ENCODE measurements around the gene ARMCX2.
"Not testable (repeated sequence)": the region's sequence is repeated elsewhere in the genome, so short reads cannot be mapped to it uniquely, and the experiment has no call there.

Gene ARMCX2

DNA sequence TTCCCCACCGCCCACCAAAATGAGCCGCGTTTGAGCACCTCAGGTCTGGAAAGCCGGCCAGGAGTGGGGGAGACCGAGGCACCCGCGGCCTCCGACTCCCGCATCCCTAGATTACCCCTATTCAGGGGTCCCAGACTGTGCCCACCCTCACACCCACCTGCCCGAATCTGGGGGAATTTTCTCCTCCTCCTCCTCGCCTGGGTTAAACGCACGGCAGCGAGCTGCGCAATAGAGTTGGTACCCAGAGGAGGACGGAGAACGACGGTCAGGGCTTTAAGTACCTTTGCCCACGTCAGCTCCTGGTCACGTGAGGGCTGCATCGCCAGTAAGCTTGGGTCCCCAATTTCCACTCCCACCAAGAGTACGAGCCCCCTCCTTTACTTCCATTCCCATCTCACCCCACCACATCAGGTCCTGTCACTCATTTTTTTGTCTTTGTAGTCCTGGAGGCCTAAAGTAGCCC is at the start of gene ARMCX2:
Gene ARMCX2 (minus strand): TSS at position 250 of the 463 bp plus-strand sequence. CDS start 2,262 bp downstream, outside the sequence.
- DNase-seq (ENCODE audit: low read depth), result no peak

DNA sequence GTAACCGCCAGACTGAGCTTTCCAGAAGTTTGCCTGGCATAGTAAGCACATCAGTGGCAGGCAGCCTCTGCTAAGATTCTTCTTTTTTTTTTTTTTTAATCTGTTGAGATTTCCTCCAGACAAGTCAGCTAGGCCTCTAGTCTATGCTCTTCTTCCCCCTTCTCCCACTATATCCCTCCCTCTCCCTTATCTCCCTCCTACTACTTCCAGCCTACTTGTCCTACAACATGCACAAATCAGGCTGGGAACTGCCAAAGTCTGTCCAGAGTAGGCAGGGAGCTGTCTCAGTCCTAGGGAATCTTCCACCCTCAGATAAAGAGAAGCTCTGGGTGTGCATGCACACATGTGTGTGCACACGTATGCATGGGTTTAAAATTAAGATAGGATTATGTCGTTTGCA is 49.7 kb upstream of the ARMCX2 start:
- no peak for DNase-seq (ENCODE audit: low read depth)

GRCh38 chrX:101708163-101708562 is 48.5 kb upstream of the ARMCX2 start:
- no peak for DNase-seq (ENCODE audit: low read depth)

DNA sequence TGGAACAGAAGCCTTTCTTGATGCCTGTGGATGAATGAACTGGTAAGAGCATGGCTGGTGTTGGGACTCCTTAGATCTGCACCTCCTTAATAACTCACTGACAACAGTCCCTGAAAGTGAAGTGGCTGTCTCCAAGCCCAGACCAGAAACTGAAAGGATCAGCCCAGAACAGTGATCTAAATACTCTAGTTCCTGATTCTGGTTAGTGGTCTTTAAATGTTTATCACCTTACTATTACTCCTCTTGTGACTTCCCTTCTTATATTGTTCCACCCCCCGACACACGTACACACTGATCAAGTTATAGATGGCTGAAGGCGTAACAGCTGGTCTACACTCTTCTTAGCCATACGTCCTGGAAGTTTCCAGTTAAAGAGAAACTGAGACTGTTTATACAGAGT is 33.8 kb upstream of the ARMCX2 start:
- no peak for DNase-seq (ENCODE audit: low read depth)

- DNase-seq (ENCODE audit: low read depth), result no peak
Observed at GRCh38 chrX:101691835-101692234, 32.2 kb upstream of the ARMCX2 start.

DNA sequence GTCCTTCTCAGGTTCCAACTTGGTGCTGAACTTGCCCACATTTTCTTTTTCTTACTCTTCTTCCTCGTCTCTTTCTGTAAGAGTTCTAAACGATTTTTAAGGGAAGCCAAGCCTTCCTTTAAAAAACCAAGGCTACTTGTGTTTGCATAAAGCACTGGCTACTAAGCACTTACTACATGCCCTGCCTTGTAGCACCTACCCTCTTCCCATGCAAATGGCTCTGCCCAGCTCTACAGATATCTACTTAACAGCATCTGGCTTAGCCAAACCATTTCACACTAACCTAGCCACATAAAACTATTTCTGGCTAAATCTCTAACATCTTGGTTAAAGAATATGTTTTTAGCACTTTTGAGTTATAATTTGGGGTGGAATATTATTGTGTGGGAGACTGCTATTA is 26.9 kb upstream of the ARMCX2 start:
- no peak for DNase-seq (ENCODE audit: low read depth)

DNA sequence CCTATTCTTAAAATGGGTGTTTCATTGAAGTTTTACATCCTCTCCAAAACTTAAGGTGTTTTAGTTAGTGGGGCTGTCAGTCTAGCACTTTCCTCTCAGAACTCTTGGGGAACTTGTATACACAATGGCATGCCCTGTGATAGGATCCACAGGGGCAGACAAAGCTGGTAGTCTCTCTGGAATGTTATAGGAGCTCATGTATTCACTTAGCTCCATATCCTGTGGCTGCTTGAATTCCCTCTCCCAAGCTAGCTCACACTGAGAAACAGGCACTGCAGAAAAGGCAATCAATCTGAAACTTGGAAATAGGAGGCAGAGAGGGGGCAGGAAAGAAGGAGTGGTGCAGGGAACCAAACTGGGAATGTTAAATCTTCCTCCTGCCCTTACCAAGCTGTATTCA is 26.3 kb upstream of the ARMCX2 start:
- no peak for DNase-seq (ENCODE audit: low read depth)

DNA sequence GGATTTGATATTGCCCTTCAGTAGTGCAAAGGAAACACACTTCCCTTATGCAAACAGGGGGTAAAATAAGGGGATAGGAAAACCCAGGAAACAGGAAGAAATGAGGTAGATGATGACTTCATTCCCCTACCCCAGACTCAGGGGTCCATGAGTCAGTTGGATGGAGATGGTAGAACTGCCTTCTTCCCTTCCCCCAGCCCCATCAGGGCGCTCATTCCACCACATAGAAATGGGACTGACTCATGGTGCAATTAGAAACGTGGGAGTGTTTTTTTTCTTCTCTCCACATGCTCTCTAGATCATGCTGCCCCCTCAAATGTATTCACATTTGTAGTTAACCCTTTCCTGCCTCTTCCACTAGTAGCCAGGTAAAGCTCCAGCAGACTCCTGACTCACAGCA is 23.1 kb upstream of the ARMCX2 start:
- no peak for DNase-seq (ENCODE audit: low read depth)

- DNase-seq (ENCODE audit: low read depth), result no peak
Observed at GRCh38 chrX:101677028-101677427, 17.4 kb upstream of the ARMCX2 start.

- DNase-seq (ENCODE audit: low read depth), result no peak
Observed at GRCh38 chrX:101676571-101676970, 16.9 kb upstream of the ARMCX2 start.

DNA sequence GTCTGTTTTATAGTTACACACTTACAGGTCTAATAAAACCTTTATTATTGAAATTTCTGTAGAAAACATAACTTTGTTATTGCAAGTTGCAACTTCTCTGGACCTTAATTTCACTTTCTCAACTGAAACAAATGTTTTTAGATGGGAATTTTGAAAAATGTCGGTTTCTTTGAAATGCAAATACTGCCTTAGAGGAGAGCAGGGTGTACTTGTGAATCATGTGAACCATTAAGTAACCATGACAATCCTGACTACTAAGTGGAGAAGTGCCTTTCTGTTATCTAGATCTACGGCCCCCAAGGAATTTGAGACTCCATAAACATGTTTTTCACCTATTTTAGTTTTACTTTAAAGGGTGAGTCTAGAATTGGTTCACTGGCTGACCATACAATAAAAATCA is 8.5 kb upstream of the ARMCX2 start:
- no peak for DNase-seq (ENCODE audit: low read depth)

DNA sequence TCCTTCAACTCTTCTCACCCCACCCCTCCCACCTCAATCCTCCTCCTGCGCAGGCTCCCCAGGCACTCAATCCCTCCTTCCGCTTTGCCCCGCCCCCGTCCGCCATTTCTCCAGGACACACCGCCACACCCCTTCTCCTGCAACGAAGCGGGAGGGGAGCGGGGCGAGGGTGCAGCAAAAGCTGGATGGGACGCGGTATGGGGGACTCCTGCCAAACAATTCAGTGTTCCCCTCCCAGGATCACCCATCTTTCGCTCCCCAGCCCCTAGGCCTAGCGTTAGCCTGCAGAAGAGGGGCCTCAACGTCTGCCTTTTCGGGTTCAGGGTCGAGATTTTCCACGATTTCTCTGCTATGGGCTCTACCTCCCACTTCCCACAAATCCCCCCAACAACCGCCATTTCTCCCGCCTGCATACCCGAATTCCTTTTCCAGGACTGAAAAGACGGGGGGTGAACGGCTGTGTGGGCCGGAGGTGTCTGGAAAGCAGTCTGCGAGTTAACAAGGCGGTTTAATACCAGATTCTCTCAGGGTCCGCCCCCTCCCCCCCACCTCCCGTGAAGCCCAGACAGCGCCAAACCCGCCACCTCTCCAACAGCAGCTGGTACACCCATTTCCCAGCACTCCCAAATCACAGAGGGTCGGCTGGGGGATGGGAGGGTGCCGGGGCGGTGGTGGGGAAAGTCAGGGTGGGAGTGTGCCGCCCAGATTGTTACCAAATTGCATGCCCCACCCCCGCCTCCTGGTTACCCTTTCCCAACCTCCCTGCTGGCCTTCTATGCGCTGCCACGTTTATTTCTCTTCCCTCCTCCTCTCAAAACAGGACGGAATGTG is 774 bp downstream of the ARMCX2 start:
- DNase-seq (ENCODE audit: low read depth), result peak; percentile 39

GRCh38 chrX:101657495-101657894 is 2.2 kb downstream of the ARMCX2 start:
- no peak for DNase-seq (ENCODE audit: low read depth)

GRCh38 chrX:101656817-101657216 is 2.8 kb downstream of the ARMCX2 start:
- no peak for DNase-seq (ENCODE audit: low read depth)

DNA sequence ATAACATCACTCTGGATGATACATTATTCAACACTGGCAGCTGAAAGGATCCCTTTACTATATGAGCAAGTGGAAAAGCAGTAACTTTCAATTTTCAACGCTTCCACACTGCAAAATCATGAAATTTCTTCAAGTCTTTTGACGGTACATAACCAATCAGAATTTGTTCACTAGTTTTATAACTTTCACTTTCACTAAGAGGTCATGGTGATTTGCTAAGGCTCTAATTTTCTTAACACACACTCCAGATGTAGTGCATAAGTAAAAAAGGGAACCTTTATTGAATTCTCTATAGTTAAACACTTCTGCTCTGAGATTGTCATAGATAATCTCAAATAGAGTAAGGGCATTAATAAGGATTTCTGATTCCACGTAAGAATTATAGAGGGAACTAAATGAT is 4.1 kb downstream of the ARMCX2 start:
- DNase-seq (ENCODE audit: low read depth), result no peak

GRCh38 chrX:101647716-101648115 is 11.9 kb downstream of the ARMCX2 start:
- not testable (repeated sequence) for DNase-seq (ENCODE audit: low read depth)

DNA sequence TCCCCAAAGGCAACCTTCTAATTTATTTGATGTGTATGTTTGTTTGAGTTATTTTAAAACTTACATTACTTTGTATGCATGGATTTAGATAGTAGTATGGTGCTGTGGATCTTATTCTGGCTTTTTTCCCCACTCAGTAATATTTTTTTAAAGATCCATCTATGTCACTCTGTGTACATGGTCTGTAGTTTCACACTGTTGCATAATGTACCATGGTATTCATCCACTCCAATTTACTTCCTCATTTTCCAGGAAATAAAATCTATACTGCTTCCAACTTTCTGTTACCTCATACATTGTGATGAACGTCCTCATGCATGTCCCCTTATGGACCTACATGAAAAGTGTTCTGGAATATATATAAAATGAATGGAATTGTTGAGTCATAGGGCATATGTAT is 17.6 kb downstream of the ARMCX2 start:
- DNase-seq (ENCODE audit: low read depth), result no peak

DNA sequence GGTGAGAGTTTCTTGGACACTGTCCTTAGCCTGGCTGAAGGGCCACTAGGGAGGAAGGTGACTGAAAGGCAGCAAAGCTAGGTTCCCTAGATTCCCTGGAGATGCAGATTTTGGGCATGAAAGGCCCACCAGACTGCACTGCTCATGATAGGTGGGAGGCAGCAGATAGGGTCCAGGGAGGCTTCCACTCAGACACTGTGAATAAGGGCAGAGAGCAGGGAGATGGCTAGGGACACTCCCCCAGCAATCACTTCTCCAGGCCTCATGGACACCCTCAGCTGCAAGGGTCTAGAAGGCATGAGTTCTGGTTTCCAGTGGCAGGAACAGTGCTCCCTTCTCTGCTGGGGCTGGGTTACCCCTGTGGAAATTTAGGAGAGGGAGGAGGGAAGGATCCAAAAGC is 20.1 kb downstream of the ARMCX2 start:
- no peak for DNase-seq (ENCODE audit: low read depth)

GRCh38 chrX:101619364-101619763 is 40.3 kb downstream of the ARMCX2 start:
- no peak for DNase-seq (ENCODE audit: low read depth)

GRCh38 chrX:101617211-101618191 is 42.1 kb downstream of the ARMCX2 start, which contains the start of gene ARMCX6:
Gene ARMCX6, minus strand, starts transcription at chrX:101618000. Its CDS starts 1,380 bp downstream, at chrX:101616620.
- peak; percentile 66 for DNase-seq (ENCODE audit: low read depth)

- no peak for DNase-seq (ENCODE audit: low read depth)
Observed at GRCh38 chrX:101605728-101606127, 53.9 kb downstream of the ARMCX2 start.
